GM23338 (cell line): ENCODE data around the gene ARHGEF25. TPM values are rescaled to one million over a fixed set of nuclear protein-coding genes. Genes with fewer than 3 reads are reported as not detected.

ENCODE experiments used
- ATAC-seq: fragments of 200-7000 bp; cut with Tn5 transposase; 3 replicates; pipeline ENCODE4 v1.9.1; 2020
- DNase-seq: peaks from one replicate; pipeline ENCODE4 v3.0.0-alpha.2; 2015; ENCODE audit warnings: low spot score
- H2AFZ ChIP-seq: fragments of 200-600 bp; sonication (generic); 2 replicates; pipeline ENCODE4 v1.8.0; 2016; ENCODE audit warnings: antibody characterized with exemption, mild to moderate bottlenecking, moderate library complexity
- H3F3A ChIP-seq: fragments of 200-600 bp; sonication (generic); replicated peaks from 2 replicates; pipeline ENCODE4 v1.8.0; 2017; ENCODE audit warnings: antibody characterized with exemption, mixed run types, low read depth
- H3K27ac ChIP-seq: fragments of 200-600 bp; sonication (generic); 2 replicates; pipeline ENCODE4 v1.6.1; 2016; ENCODE audit warnings: low read depth
- H3K27me3 ChIP-seq: fragments of 200-600 bp; sonication (generic); 2 replicates; pipeline ENCODE4 v1.8.0; 2016; ENCODE audit warnings: mild to moderate bottlenecking, mixed run types, moderate library complexity; ENCODE audit not compliant: insufficient read depth
- H3K36me3 ChIP-seq: fragments of 200-600 bp; sonication (generic); 2 replicates; pipeline ENCODE4 v1.8.0; 2016; ENCODE audit warnings: mild to moderate bottlenecking; ENCODE audit not compliant: insufficient read depth
- H3K4me1 ChIP-seq: fragments of 200-600 bp; sonication (generic); 2 replicates; pipeline ENCODE4 v1.8.0; 2016; ENCODE audit warnings: mild to moderate bottlenecking, moderate library complexity; ENCODE audit not compliant: insufficient read depth
- H3K4me2 ChIP-seq: fragments of 200-600 bp; sonication (generic); 2 replicates; pipeline ENCODE4 v1.7.1; 2017; ENCODE audit warnings: mixed run types
- H3K4me3 ChIP-seq: fragments of 200-600 bp; sonication (generic); 2 replicates; pipeline ENCODE4 v1.6.1; 2016; ENCODE audit warnings: mixed run types
- H3K79me2 ChIP-seq: fragments of 200-600 bp; sonication (generic); replicated peaks from 2 replicates; pipeline ENCODE4 v1.8.0; 2017; ENCODE audit warnings: mild to moderate bottlenecking; ENCODE audit not compliant: insufficient read depth
- H3K9me2 ChIP-seq: fragments of 200-600 bp; sonication (generic); 2 replicates; pipeline ENCODE4 v1.8.0; 2017; ENCODE audit not compliant: insufficient read depth
- H4K20me1 ChIP-seq: fragments of 200-600 bp; sonication (generic); replicated peaks from 2 replicates; pipeline ENCODE4 v1.8.0; 2017; ENCODE audit warnings: mild to moderate bottlenecking; ENCODE audit not compliant: insufficient read depth
- H3K27ac Mint-ChIP-seq: 2 replicates; pipeline ENCODE4 v1.8.0; 2020; ENCODE audit warnings: inconsistent platforms, mild to moderate bottlenecking, moderate library complexity, mixed read lengths
- H3K27me3 Mint-ChIP-seq: 3 replicates; pipeline ENCODE4 v1.8.0; 2022; ENCODE audit warnings: low read depth, mild to moderate bottlenecking, moderate library complexity, mixed read lengths, inconsistent platforms; ENCODE audit not compliant: insufficient read depth, poor library complexity
- H3K36me3 Mint-ChIP-seq: 3 replicates; pipeline ENCODE4 v1.8.0; 2021; ENCODE audit warnings: low read depth, mild to moderate bottlenecking, inconsistent platforms, moderate library complexity, mixed read lengths
- H3K4me1 Mint-ChIP-seq: 3 replicates; pipeline ENCODE4 v1.8.0; 2020; ENCODE audit warnings: mild to moderate bottlenecking, inconsistent platforms, mixed read lengths
- H3K4me3 Mint-ChIP-seq: 3 replicates; pipeline ENCODE4 v1.8.0; 2021; ENCODE audit warnings: moderate library complexity, mild to moderate bottlenecking, inconsistent platforms, mixed read lengths
- H3K9me3 Mint-ChIP-seq: 3 replicates; pipeline ENCODE4 v1.8.0; 2020; ENCODE audit warnings: moderate library complexity, mild to moderate bottlenecking, inconsistent platforms, mixed read lengths
- CREB1 ChIP-seq: fragments of 250-450 bp; sonication (Bioruptor Pico); IDR thresholded peaks from 2 replicates; pipeline ENCODE4 v1.5.0; 2020; ENCODE audit warnings: low read depth, mild to moderate bottlenecking, moderate library complexity
- CTCF ChIP-seq, 2 experiments: fragments of 200-600 bp in 1 of 2; sonication (generic) in 1 of 2; conservative IDR thresholded peaks; 2 replicates each; pipeline versions ENCODE4 v1.5.1 to v1.6.1; 2016 to 2017; ENCODE audit warnings: antibody characterized with exemption in 2 of 2, low read depth in 2 of 2, mild to moderate bottlenecking in 2 of 2, moderate library complexity in 1 of 2
- ETS1 ChIP-seq: IDR thresholded peaks from 2 replicates; pipeline ENCODE4 v1.6.1; 2016; ENCODE audit warnings: antibody characterized with exemption
- EZH2 ChIP-seq: fragments of 200-600 bp; sonication (generic); IDR thresholded peaks from one replicate; pipeline ENCODE4 v1.8.0; 2017; ENCODE audit warnings: antibody characterized with exemption, mild to moderate bottlenecking, low read depth; ENCODE audit not compliant: unreplicated experiment
- EZH2phosphoT487 ChIP-seq: fragments of 200-600 bp; sonication (generic); IDR thresholded peaks from one replicate; pipeline ENCODE4 v1.8.1; 2018; ENCODE audit warnings: antibody characterized with exemption; ENCODE audit not compliant: unreplicated experiment
- JUNB ChIP-seq: IDR thresholded peaks from one replicate; pipeline ENCODE4 v1.6.1; 2016; ENCODE audit warnings: antibody characterized with exemption; ENCODE audit not compliant: unreplicated experiment
- NANOG ChIP-seq: IDR thresholded peaks from 2 replicates; pipeline ENCODE4 v1.6.1; 2016; ENCODE audit warnings: antibody characterized with exemption, borderline replicate concordance
- POLR2AphosphoS5 ChIP-seq: IDR thresholded peaks from 2 replicates; pipeline ENCODE4 v1.6.1; 2016; ENCODE audit warnings: antibody characterized with exemption, low read depth
- REST ChIP-seq: IDR thresholded peaks from one replicate; pipeline ENCODE4 v1.6.1; 2018; ENCODE audit warnings: antibody characterized with exemption; ENCODE audit not compliant: unreplicated experiment
- STAT1 ChIP-seq: IDR thresholded peaks from one replicate; pipeline ENCODE4 v1.6.1; 2016; ENCODE audit warnings: antibody characterized with exemption; ENCODE audit not compliant: unreplicated experiment
- ZNF114 ChIP-seq: fragments of 250-450 bp; sonication (Bioruptor Pico); IDR thresholded peaks from 2 replicates; pipeline ENCODE4 v1.5.0; 2020; ENCODE audit warnings: mild to moderate bottlenecking, moderate library complexity
- ZNF331 ChIP-seq: fragments of 250-450 bp; sonication (Bioruptor Pico); IDR thresholded peaks from 2 replicates; pipeline ENCODE4 v1.5.0; 2020; ENCODE audit warnings: low read depth, mild to moderate bottlenecking, moderate library complexity
- ZNF462 ChIP-seq: fragments of 250-450 bp; sonication (Bioruptor Pico); IDR thresholded peaks from 2 replicates; pipeline ENCODE4 v1.5.0; 2020; ENCODE audit warnings: mild to moderate bottlenecking, moderate library complexity
- polyA plus RNA-seq: library from polyadenylated mRNA; unstranded; fragments of >200 nt; fragmentation: Nextera tagmentation; extraction: Ambion mirVana; gene quantifications from 2 replicates; pipeline ENCODE4 v1.2.1, GENCODE V29; 2016
- total RNA-seq: library from RNA; depleted of rRNA; stranded (reverse); fragments of >200 nt; shearing (Covaris generic); gene quantifications from 2 replicates; pipeline ENCODE4 v1.2.3, GENCODE V29; 2014

ARHGEF25 gene
- total and polyA plus RNA-seq, 2 experiments from 2014 or later: 0.53 to 10.2 TPM

- Histone ChIP-seq H3K4me3 (no peak overlapping the region), H3K27ac (no peak overlapping the region), H3K4me2 (no peak overlapping the region), H3K9me2 (no peaks in the 10 kb centered on the region), H3K4me1 (no peaks in the 10 kb centered on the region), H3F3A (no peaks in the 10 kb centered on the region), H2AFZ (no peak overlapping the region), H4K20me1 (no peaks in the 10 kb centered on the region), H3K27me3 (no peaks in the 10 kb centered on the region), H3K79me2 (no peaks in the 10 kb centered on the region), H3K36me3 (no peaks in the 10 kb centered on the region)
- DNase-seq: no peak
- Mint-ChIP-seq H3K36me3 (peaks cover 5% of the 10 kb centered on the region; the same call in 2 of the 3 replicates), H3K4me1 (no peaks in the 10 kb centered on the region), H3K27ac (no peak overlapping the region), H3K4me3 (no peak overlapping the region), H3K27me3 (no peaks in the 10 kb centered on the region), H3K9me3 (peaks cover 67% of the 10 kb centered on the region)
- ATAC-seq: no peak
- TF ChIP-seq POLR2AphosphoS5 (no peak), EZH2 (no peak), REST (no peak), EZH2phosphoT487 (no peak), STAT1 (no peak), CTCF (conservative IDR thresholded peaks at IDR 0.05; ENCODE audit: low read depth in 2 of 2) (no peak), CREB1 (CRISPR knock-in tag) (no peak), JUNB (no peak), ETS1 (no peak), ZNF331 (CRISPR knock-in tag) (no peak), NANOG (no peak), ZNF114 (no peak), ZNF462 (no peak)
These were observed 44.5 kb downstream of the ARHGEF25 start for GRCh38 chr12:57655541-57656240.
